Stimulated activated CD4-positive, alpha-beta T cell treated with anti-CD3 and anti-CD28 coated beads, Interleukin-2, amount 100 ng/mL, for 24 hours (primary cell): ENCODE data around the gene EMC10.
A peak's percentile ranks its signal among the peaks of the same experiment; 100 is the strongest.
"Not testable (repeated sequence)": the region's sequence is repeated elsewhere in the genome, so short reads cannot be mapped to it uniquely, and the experiment has no call there.

ENCODE experiments used
- DNase-seq, 2 donors: peaks; one replicate each; pipeline ENCODE4 v3.0.0-alpha.2; 2020

Gene EMC10

GRCh38 chr19:50476224-50476906 lies at the start of gene EMC10, which contains the start of gene GARIN5A:
Gene EMC10 (plus strand): TSS chr19:50476507. CDS start chr19:50476545, 38 bp downstream.
Gene GARIN5A (minus strand): TSS chr19:50476848. CDS start chr19:50476388, 460 bp downstream.
- peak; percentile 92 to 95 for DNase-seq

- DNase-seq, result no peak
Measured at GRCh38 chr19:50427318-50427925, 48.9 kb upstream of the EMC10 start.

DNA sequence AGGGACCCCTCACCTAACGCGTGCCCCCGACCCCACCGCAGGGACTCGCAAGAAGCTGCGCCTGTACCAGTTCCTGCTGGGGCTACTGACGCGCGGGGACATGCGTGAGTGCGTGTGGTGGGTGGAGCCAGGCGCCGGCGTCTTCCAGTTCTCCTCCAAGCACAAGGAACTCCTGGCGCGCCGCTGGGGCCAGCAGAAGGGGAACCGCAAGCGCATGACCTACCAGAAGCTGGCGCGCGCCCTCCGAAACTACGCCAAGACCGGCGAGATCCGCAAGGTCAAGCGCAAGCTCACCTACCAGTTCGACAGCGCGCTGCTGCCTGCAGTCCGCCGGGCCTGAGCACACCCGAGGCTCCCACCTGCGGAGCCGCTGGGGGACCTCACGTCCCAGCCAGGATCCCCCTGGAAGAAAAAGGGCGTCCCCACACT lies 48.3 kb upstream of the EMC10 start:
- peak; percentile 51 to 55 for DNase-seq

DNA sequence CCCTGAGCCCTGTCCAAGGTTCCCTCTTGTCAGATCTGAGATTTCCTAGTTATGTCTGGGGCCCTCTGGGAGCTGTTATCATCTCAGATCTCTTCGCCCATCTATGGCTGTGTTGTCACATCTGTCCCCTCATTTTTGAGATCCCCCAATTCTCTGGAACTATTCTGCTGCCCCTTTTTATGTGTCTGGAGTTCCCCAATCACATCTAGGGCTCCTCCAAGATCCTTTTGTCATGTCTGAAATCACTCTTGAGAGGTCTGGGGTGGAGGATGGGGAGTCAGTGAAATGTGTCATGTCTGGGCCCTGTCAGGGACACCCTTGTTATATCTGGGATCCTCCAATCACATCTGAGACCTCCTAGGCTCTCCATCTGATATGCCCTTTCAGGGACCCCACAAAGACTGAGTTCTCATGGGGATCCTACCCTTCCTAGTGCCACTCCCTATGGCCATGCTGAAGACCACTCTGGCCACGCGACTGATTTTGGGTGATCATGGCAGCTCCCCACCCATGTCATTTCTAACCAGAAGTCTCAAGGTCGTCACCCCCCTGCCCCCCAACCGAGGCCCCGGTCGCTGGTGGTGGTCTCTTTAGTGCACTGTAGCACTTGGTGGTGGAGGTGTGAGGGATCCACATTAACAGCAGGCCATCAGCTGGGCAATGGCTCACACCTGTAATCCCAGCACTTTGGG lies 47.4 kb upstream of the EMC10 start:
- no peak for DNase-seq

DNA sequence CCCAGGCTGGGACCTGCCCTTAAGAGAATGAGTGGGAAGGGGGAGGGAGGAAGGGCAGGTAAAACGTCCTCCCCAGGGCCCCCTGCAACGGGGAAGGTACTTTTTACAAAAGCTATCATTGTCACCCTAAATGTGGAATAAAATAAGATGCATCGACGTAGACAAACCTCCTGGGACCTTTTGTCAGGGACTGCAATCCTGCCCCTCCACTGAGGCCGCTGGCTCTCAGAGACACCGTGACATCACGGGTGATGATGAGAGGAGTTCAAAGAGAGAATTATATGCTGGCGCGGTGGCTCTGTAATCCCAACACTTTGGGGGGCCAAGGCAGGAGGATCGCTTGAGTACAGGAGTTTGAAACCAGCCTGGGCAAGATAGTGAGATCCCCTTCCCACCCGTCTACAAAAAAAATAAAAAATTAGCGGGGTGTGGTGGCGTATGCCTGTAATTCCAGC lies 45.4 kb upstream of the EMC10 start:
- DNase-seq, result no peak

GRCh38 chr19:50431343-50432220 lies 44.7 kb upstream of the EMC10 start:
- DNase-seq, result peak; percentile 88

DNA sequence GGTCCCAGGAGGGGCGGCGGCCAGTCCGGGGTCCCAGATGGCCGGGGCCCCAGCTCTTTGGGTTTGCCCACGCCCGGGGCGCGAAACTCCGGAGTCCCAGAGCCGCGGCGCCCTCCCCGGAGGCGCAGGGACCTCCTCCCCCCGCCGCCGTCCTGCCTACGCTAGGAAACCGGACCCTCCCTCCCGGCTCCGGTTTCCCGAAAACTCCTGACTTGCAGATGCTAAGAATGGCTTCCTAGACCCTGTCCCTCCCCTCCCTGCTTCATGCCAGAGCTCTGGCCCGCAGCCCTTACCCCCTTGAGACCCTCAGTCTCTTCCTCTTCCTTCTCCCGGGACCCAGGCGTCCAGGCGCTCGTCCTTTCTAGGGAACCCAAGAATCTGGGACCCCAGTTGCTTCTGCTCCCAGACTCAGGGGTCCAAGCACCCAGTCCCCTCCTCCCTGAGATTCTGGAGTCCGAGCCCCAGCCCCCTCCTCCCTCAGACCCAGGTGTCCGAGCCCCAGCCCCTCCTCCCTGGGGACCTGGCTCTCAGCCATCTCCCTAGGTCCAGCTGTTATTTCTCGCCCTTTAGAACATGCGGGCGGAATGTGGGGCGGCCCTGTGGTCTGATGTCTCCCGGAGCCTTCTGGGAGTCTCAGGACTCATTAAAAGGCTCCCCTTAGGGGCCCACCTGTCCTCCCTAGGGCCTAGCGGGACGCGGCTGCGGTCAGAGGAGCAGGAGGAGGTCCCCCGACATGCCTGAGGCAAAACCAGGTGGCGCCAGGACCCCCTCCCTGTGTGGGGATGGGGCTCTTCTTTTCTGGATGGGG lies 43.9 kb upstream of the EMC10 start, which contains the start of gene MYBPC2:
Gene MYBPC2, plus strand, starts transcription at position 672 of the 808 bp plus-strand sequence. Its CDS starts 62 bp downstream, at position 734.
- DNase-seq, result peak in 1 of 2 donors; percentile 21

DNA sequence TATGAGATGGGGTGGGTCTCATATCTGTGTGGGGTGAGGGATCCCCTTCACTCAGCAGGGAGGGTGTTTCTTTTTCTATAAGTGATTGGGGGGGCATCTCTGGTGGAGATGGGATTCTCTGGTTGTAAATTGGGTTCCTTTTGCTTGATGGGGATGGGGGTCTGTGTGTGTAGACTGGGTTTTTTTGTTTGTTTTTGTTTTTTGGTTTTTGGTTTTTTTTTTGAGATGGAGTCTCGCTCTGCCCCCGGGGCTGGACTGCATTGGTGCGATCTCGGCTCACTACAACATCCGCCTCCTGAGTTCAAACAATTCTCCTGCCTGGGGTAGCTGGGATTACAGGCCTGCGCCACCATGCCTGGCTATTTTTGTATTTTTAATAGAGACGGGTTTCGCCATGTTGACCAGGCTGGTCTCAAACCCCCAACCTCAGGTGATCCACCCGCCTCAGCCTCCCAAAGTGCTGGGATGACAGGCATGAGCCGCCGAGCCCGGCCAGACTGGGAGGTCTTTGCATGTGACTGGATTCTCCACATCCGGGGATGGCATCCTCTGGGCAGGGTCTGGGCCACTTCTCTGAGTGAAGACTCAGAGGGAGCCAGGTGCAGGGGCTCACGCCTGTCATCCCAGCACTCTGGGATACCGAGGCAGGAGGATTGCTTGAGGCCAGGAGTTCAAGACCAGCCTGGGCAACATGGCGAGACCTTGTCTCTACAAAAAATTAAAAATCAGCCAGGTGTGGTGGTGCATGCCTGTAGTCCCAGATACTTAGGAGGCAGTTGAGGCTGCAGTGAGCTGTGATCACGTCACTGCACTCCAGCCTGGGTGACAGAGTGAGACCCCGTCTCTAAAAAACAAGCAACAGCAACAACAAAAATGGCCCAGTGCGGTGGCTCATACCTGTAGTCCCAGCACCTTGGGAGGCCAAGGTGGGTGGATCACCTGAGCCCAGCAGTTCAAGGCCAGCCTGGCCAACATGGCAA lies 42.8 kb upstream of the EMC10 start:
- no peak for DNase-seq

- DNase-seq, result no peak
Measured at GRCh38 chr19:50434525-50434924, 41.8 kb upstream of the EMC10 start.

DNA sequence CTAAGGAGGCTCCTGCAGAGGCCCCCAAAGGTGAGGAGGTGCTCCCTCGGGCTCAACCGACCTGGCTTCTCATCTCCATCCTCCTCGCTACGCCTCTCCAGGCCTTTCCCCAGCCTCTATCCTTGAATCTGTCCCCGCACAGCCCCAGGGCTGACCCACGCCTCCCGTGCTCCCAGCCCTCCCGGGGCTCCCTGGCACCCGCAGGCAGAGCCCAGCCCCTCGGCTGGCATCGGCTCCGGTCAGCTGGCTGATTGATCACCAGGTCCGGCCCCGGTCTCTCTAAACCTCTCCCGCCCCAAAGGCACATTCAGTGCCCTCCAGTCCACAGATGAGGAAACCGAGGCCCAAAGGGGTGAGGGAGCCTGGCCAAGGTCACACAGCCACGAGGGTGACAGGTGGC lies 41.1 kb upstream of the EMC10 start:
- no peak for DNase-seq

- DNase-seq, result no peak
Measured at GRCh38 chr19:50435627-50436026, 40.7 kb upstream of the EMC10 start.

DNA sequence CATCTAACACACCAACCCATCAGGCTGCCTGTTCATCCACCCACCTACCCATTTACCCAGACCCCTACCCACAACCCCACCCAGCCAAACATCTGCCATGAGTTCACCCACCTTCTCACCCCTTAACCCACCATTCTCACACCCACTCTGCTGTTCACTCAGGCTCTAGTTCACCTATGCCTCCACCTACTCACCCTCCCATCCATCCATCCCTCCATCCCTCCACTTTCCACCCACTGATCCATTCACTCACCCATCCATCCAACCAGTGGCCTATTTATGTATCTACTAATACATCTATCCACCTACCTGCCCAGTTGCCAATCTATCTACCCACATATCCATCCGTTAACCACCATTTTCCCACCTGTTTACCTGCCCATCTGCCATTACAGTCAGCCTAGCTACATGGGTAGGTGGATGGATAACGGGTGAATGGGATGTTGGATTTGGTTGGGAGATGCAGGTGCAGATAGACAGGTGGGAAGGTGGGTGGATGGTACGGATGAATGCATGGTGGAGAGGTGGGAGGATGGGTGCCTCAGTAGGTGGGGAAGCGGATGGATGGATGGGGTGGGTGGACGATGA lies 38.4 kb upstream of the EMC10 start:
- DNase-seq, result no peak

GRCh38 chr19:50439130-50439529 lies 37.2 kb upstream of the EMC10 start:
- not testable (repeated sequence) for DNase-seq

- DNase-seq, result no peak
Measured at GRCh38 chr19:50444059-50444458, 32.2 kb upstream of the EMC10 start.

DNA sequence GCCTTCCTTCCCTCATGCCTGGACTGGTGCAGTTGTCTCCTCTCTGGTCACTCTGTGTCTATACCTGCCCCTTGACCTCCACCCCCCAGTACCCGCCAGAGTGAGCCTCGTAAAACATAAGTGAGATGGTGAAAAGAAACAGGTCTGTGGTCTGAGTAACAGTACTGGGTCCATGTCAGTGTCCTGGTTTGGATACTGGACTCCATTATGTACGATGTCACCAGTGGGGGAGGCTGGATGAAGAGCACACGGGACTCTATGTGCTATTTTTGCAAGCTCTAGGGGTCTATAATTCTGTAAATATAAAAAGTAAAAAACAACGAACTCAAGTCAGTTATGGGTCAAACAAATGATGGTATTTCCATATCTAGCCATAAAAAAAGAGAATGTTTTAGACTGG lies 29.3 kb upstream of the EMC10 start:
- DNase-seq, result no peak

DNA sequence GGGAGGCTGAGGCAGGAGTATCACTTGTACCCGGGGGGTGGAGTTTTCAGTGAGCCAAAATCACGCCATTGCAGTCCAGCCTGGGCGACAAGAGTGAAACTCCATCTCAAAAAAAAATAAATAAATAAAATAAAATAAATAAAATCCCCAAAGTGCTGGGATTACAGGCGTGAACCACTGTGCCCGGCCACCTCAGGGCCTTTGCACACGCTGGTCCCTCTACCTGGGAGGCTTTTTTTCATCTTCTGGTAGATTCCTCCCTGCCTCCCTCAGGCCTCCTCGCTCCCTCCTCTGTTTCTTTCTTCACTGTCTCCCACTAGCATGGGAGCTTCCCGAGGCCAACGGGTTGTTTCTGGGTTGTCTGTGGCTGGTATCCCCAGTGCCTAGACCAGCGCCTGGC lies 28.6 kb upstream of the EMC10 start:
- DNase-seq, result no peak

DNA sequence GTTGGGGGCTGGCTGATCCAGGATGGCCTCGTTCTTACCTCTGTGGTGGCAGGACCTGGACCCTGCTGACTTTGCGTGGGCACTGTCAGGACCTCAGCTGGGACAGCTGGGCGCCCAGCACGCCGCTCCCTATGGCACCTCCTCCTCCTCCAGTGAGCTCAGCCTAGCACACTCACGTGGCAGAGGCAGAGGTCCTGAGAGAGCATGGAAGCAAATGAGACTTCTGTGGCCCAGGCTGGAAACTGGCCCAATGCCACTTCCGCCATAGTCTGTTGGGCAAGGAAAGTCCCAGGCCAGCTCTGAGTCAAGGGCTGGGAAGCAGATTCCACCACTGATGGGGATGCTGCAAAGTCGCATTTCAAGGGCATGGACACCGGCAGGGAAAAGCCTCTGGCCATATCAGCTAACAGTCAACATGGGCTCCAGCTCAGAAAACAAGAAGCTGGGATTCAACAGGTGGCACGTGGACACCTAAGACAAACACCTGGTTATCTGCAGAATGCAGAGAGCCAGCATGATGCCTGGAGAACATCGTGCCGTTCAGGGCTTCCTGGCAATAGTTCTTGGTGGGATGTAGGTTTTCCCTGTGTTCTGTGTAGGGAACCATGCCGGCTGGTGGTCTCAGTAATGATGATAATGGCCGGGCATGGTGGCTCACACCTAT lies 26.9 kb upstream of the EMC10 start:
- DNase-seq, result no peak

DNA sequence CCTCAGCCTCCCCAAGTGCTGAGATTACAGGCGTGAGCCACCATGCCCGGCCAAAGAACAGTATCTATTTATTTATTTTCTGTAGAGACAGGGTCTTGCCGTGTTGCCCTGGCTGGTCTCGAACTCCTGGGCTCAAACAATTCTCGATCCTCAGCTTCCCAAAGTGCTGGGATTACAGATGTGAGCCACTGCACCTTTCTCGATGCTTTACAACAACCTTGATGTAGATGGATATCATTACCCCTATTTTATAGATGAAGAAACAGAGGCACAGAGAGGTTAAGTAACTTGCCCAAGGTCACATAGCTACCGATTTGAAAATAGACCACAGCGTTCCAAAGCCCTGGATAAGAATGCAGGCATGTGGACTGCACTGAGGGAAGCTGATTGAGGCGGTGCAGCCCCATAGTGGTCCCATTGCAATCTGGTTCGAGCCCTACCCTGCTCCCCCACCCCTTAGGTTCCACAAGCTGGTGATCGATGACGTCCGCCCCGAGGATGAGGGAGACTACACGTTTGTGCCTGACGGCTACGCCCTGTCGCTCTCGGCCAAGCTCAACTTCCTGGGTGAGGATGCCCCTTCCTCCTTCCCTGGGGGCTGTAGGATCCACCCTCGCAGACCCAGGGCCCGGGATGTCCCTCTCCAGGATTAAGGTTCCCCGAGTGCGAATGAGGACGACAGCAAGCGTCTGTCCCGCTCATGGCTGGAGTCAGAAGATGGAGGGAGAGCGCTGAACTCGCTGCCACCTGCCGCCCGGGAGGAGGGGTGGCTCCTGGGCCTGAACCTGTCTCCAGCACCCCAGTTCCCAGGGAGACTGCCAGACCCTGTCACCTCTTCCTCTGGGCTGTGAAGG lies 25.7 kb upstream of the EMC10 start:
- DNase-seq, result no peak

GRCh38 chr19:50451223-50451534 lies 25.1 kb upstream of the EMC10 start:
- DNase-seq, result no peak
